GM12878 (cell line): Measurements from ENCODE around the gene PEAR1. TPM values are rescaled to one million over a fixed set of nuclear protein-coding genes. Genes with fewer than 3 reads are reported as not detected.

Source experiments
- ATAC-seq: fragments of 200-7000 bp; cut with Tn5 transposase; 3 replicates; pipeline ENCODE4 v1.9.1; 2020; ENCODE audit warnings: mild to moderate bottlenecking, moderate library complexity
- BruUV-seq: library from RNA; stranded (reverse); fragments of 400-500 nt; replicated peaks from 2 replicates; lab custom pipeline; 2021; lab: Mats Ljungman, UMichigan
- CTCF ChIA-PET: fragments of 300-600 bp; sonication (Branson Sonifier 250); formaldehyde crosslinking; extraction: SDS; loops from one replicate; lab custom pipeline; 2021; ENCODE audit warnings: inconsistent platforms; lab: Yijun Ruan, JAX
- POLR2A ChIA-PET: fragments of 350-600 bp; formaldehyde crosslinking; extraction: SDS; loops from one replicate; lab custom pipeline; 2021; ENCODE audit warnings: inconsistent platforms; lab: Charles Lee
- RAD21 ChIA-PET: fragments of 300-600 bp; sonication (Branson Sonifier 250); formaldehyde crosslinking; loops from one replicate; lab custom pipeline; 2023; ENCODE audit warnings: antibody characterized with exemption; ENCODE audit not compliant: unreplicated experiment; lab: Charles Lee
- SMC1A ChIA-PET: fragments of 300-600 bp; sonication (Branson Sonifier 250); formaldehyde crosslinking; loops from one replicate; lab custom pipeline; 2023; ENCODE audit not compliant: unreplicated experiment, uncharacterized antibody; lab: Charles Lee
- DNase-seq: peaks from one replicate; pipeline ENCODE4 v3.0.0-alpha.2; 2011; ENCODE audit warnings: low read depth, low spot score
- FAIRE-seq: peaks from 3 replicates; lab custom pipeline; 2011; peaks lifted over from hg19 to GRCh38; lab: Jason Lieb, UNC
- H2AFZ ChIP-seq: 2 replicates; pipeline ENCODE4 v1.6.0; 2011; ENCODE audit warnings: low read depth, low read length, control low read depth; ENCODE audit not compliant: control insufficient read depth
- H3K27ac ChIP-seq: 2 replicates; pipeline ENCODE4 v1.5.1; 2011; ENCODE audit warnings: control low read depth; ENCODE audit not compliant: control insufficient read depth, insufficient read depth
- H3K27me3 ChIP-seq, 2 experiments: replicated peaks in 1 of 2; 2 replicates each; pipeline versions ENCODE4 v1.6.0 to v1.6.1; 2011; ENCODE audit warnings: low read length in 1 of 2; ENCODE audit not compliant: control insufficient read depth in 2 of 2, insufficient read depth in 2 of 2
- H3K36me3 ChIP-seq, 2 experiments: 2 replicates each; pipeline ENCODE4 v1.5.1; 2011; ENCODE audit warnings: low read length in 1 of 2; ENCODE audit not compliant: control insufficient read depth in 2 of 2, insufficient read depth in 2 of 2
- H3K4me1 ChIP-seq: 2 replicates; pipeline ENCODE4 v1.6.1; 2011; ENCODE audit warnings: mild to moderate bottlenecking, low read length, moderate library complexity, mixed read lengths; ENCODE audit not compliant: control insufficient read depth, insufficient read depth
- H3K4me2 ChIP-seq: 2 replicates; pipeline ENCODE4 v1.6.0; 2011; ENCODE audit warnings: control low read depth; ENCODE audit not compliant: control insufficient read depth, insufficient read depth
- H3K4me3 ChIP-seq: fragments of 200-600 bp; sonication (generic); 2 replicates; pipeline ENCODE4 v1.5.1; 2016
- H3K79me2 ChIP-seq: 2 replicates; pipeline ENCODE4 v1.6.0; 2011; ENCODE audit warnings: low read length; ENCODE audit not compliant: control insufficient read depth, insufficient read depth
- H3K9ac ChIP-seq: 2 replicates; pipeline ENCODE4 v1.8.0; 2011; ENCODE audit warnings: low read length, control low read depth, mixed read lengths; ENCODE audit not compliant: control insufficient read depth, insufficient read depth
- H3K9me3 ChIP-seq: replicated peaks from 3 replicates; pipeline ENCODE4 v1.5.1; 2011; ENCODE audit warnings: mild to moderate bottlenecking, low read length; ENCODE audit not compliant: control insufficient read depth, insufficient read depth
- H4K20me1 ChIP-seq: 2 replicates; pipeline ENCODE4 v1.6.0; 2011; ENCODE audit not compliant: control insufficient read depth, insufficient read depth
- BACH1 ChIP-seq: fragments of 450-650 bp; IDR thresholded peaks from 2 replicates; pipeline ENCODE4 v1.6.1; 2017; ENCODE audit warnings: mild to moderate bottlenecking, borderline replicate concordance
- JUND ChIP-seq: IDR thresholded peaks from 2 replicates; pipeline ENCODE4 v1.6.1; 2012; ENCODE audit warnings: low read depth, mild to moderate bottlenecking, low read length, improper control_type of control experiment, moderate library complexity
- RAD21 ChIP-seq: IDR thresholded peaks from 2 replicates; pipeline ENCODE4 v1.6.1; 2011; ENCODE audit warnings: mild to moderate bottlenecking, low read depth, low read length, moderate library complexity; ENCODE audit not compliant: insufficient read depth
- SP1 ChIP-seq: IDR thresholded peaks from one replicate; pipeline ENCODE4 v1.6.1; 2011; ENCODE audit warnings: low read depth, low read length
- SPI1 ChIP-seq: IDR thresholded peaks from 2 replicates; pipeline ENCODE4 v1.6.1; 2011; ENCODE audit warnings: low read depth, mild to moderate bottlenecking, low read length, moderate library complexity, borderline replicate concordance; ENCODE audit not compliant: insufficient read depth
- WGBS: methylation state at CpG from one replicate; pipeline ENCODE4 v1.1.6; 2016; ENCODE audit warnings: low lambda C conversion rate; ENCODE audit not compliant: insufficient replicate concordance, insufficient coverage; ENCODE audit errors: missing lambda C conversion rate; 5-methylcytosine and 5-hydroxymethylcytosine counted together
- in situ Hi-C: fragments of 300-500 bp; cut with MboI; formaldehyde crosslinking; loops from 9 replicates; pipeline ENCODE4 v1.14.3; 2018; ENCODE audit warnings: mixed read lengths
- intact Hi-C: fragments of 100-400 bp; cut with micrococcal nuclease; formaldehyde crosslinking; loops from one replicate; pipeline ENCODE4 v1.14.2; 2022; ENCODE audit not compliant: unreplicated experiment
- polyA plus RNA-seq, 11 experiments: library from polyadenylated mRNA; depleted of rRNA in 4 of 11; unstranded in 6 of 11; stranded (reverse) in 5 of 11; fragments of >200 nt; fragmentation: Nextera tagmentation in 4 of 11; fragmentation: Illumina TruSeq in 1 of 11; extraction: Ambion mirVana in 4 of 11; extraction: Trizol in 1 of 11; gene quantifications; 1 replicate in 1 of 11; 2 replicates in 10 of 11; pipeline versions ENCODE4 v1.2.1 to v1.2.3, GENCODE V29; 2011 to 2016; ENCODE audit warnings: inconsistent platforms in 2 of 11, missing spikeins in 2 of 11, low read depth in 1 of 11
- total RNA-seq, 4 experiments: library from RNA; depleted of rRNA in 3 of 4; stranded (reverse); fragments of >200 nt in 3 of 4; fragmentation: Illumina TruSeq in 1 of 4; extraction: Trizol in 1 of 4; gene quantifications; 2 replicates each; pipeline versions ENCODE4 v1.2.1 to v1.2.3, GENCODE V29; 2013 to 2021
- TF ChIP-seq, protein P1 (sequence below): IDR thresholded peaks from 2 replicates; pipeline ENCODE4 v1.6.1; 2011; ENCODE audit warnings: borderline replicate concordance, low read depth, mild to moderate bottlenecking, moderate library complexity, mixed read lengths, low read length; ENCODE audit not compliant: insufficient read depth; ENCODE audit errors: extremely low read length
- TF ChIP-seq, protein P2 (sequence below): fragments of 450-650 bp; formaldehyde crosslinking; IDR thresholded peaks from 2 replicates; pipeline ENCODE4 v1.4.0; 2020; ENCODE audit warnings: mild to moderate bottlenecking, moderate library complexity
- TF ChIP-seq, protein P3 (sequence below): IDR thresholded peaks from 2 replicates; pipeline ENCODE4 v1.6.1; 2011; ENCODE audit warnings: low read depth, mild to moderate bottlenecking, low read length, moderate library complexity, borderline replicate concordance; ENCODE audit errors: extremely low read depth
- TF ChIP-seq, protein P4 (sequence below): fragments of 450-650 bp; formaldehyde crosslinking; IDR thresholded peaks from 2 replicates; pipeline ENCODE4 v1.4.0; 2022; ENCODE audit warnings: mild to moderate bottlenecking, moderate library complexity

Gene PEAR1
- total and polyA plus RNA-seq, 10 of the 15 experiments (the other 5 are each of a cell fraction or from before 2014, with no cell fraction given), result not detected

DNA sequence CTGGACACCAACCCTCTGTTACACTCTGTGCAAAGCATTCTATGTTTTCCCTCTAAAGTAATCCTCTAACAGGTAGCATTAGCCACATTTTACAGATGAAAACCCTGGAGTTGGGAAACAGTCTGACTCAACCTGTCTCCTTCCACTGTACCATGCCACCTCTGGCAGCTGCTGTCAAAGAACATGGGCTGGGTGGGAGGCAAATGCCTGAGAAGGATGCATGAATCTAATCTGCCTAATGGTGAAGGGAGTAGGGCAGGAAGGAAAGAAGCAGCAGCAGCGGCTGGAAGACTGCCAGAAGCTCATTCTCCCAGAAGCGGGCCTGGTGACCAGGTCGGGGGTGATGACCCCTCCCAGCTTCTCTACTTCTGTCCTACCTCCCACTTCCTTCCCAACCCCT lies 48.7 kb downstream of the PEAR1 start:
- POLR2A ChIA-PET, result no interaction called here
- SMC1A ChIA-PET, result no interaction called here
- DNase-seq, result no peak
- Histone ChIP-seq H3K9ac (no peak overlapping the region), H3K4me3 (no peak overlapping the region), H3K79me2 (no peaks in the 10 kb centered on the region), H3K27me3 (no peaks in the 10 kb centered on the region), H4K20me1 (no peaks in the 10 kb centered on the region), H3K27ac (no peak overlapping the region), H3K36me3 (peaks cover 0 to 13% of the 10 kb centered on the region in 2 experiments; a peak in 2 of 4 replicates), H2AFZ (no peak overlapping the region), H3K4me2 (no peak overlapping the region), H3K9me3 (no peaks in the 10 kb centered on the region), H3K4me1 (no peaks in the 10 kb centered on the region; the same call in 1 of the 2 replicates)
- in situ Hi-C loops, result no loop called here
- intact Hi-C loops, result no loop called here
- no TSS peak for BruUV-seq
- no peak for FAIRE-seq
- RAD21 ChIA-PET, result no interaction called here
- WGBS, result 77% methylated on average over 3 of the region's 3 CpGs
- CTCF ChIA-PET, result no interaction called here
- no peak for ATAC-seq
- TF ChIP-seq RAD21, result no peak
- TF ChIP-seq, protein P1, sequence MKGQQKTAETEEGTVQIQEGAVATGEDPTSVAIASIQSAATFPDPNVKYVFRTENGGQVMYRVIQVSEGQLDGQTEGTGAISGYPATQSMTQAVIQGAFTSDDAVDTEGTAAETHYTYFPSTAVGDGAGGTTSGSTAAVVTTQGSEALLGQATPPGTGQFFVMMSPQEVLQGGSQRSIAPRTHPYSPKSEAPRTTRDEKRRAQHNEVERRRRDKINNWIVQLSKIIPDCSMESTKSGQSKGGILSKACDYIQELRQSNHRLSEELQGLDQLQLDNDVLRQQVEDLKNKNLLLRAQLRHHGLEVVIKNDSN, result no peak
- TF ChIP-seq SPI1, result no peak
- no peak for TF ChIP-seq JUND
- no peak for TF ChIP-seq BACH1
- TF ChIP-seq SP1, result no peak
- TF ChIP-seq, protein P2, sequence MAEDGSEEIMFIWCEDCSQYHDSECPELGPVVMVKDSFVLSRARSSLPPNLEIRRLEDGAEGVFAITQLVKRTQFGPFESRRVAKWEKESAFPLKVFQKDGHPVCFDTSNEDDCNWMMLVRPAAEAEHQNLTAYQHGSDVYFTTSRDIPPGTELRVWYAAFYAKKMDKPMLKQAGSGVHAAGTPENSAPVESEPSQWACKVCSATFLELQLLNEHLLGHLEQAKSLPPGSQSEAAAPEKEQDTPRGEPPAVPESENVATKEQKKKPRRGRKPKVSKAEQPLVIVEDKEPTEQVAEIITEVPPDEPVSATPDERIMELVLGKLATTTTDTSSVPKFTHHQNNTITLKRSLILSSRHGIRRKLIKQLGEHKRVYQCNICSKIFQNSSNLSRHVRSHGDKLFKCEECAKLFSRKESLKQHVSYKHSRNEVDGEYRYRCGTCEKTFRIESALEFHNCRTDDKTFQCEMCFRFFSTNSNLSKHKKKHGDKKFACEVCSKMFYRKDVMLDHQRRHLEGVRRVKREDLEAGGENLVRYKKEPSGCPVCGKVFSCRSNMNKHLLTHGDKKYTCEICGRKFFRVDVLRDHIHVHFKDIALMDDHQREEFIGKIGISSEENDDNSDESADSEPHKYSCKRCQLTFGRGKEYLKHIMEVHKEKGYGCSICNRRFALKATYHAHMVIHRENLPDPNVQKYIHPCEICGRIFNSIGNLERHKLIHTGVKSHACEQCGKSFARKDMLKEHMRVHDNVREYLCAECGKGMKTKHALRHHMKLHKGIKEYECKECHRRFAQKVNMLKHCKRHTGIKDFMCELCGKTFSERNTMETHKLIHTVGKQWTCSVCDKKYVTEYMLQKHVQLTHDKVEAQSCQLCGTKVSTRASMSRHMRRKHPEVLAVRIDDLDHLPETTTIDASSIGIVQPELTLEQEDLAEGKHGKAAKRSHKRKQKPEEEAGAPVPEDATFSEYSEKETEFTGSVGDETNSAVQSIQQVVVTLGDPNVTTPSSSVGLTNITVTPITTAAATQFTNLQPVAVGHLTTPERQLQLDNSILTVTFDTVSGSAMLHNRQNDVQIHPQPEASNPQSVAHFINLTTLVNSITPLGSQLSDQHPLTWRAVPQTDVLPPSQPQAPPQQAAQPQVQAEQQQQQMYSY (CRISPR knock-in tag), result no peak
- TF ChIP-seq, protein P3, sequence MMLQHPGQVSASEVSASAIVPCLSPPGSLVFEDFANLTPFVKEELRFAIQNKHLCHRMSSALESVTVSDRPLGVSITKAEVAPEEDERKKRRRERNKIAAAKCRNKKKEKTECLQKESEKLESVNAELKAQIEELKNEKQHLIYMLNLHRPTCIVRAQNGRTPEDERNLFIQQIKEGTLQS, result no peak
- TF ChIP-seq, protein P4, sequence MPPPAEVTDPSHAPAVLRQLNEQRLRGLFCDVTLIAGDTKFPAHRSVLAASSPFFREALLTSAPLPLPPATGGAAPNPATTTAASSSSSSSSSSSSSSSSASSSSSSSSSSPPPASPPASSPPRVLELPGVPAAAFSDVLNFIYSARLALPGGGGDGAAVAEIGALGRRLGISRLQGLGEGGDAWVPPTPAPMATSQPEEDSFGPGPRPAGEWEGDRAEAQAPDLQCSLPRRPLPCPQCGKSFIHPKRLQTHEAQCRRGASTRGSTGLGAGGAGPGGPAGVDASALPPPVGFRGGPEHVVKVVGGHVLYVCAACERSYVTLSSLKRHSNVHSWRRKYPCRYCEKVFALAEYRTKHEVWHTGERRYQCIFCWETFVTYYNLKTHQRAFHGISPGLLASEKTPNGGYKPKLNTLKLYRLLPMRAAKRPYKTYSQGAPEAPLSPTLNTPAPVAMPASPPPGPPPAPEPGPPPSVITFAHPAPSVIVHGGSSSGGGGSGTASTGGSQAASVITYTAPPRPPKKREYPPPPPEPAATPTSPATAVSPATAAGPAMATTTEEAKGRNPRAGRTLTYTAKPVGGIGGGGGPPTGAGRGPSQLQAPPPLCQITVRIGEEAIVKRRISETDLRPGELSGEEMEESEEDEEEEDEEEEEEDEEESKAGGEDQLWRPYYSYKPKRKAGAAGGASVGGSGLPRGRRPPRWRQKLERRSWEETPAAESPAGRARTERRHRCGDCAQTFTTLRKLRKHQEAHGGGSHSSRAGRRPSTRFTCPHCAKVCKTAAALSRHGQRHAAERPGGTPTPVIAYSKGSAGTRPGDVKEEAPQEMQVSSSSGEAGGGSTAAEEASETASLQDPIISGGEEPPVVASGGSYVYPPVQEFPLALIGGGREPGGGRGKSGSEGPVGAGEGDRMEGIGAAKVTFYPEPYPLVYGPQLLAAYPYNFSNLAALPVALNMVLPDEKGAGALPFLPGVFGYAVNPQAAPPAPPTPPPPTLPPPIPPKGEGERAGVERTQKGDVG (CRISPR knock-in tag), result no peak
